Psoas muscle (tissue), 8 donors: ENCODE data around the gene TTC9C. TPM values are rescaled to one million over a fixed set of nuclear protein-coding genes. Genes with fewer than 3 reads are reported as not detected.
A peak's percentile ranks its signal among the peaks of the same experiment; 100 is the strongest.
"Not testable (repeated sequence)": the region's sequence is repeated elsewhere in the genome, so short reads cannot be mapped to it uniquely, and the experiment has no call there.

Experiments used
- ATAC-seq, 4 donors: fragments of 200-7000 bp; cut with Tn5 transposase; one replicate each; pipeline ENCODE4 v1.9.1; 2020; ENCODE audit warnings: moderate library complexity in 3 of 4, mild to moderate bottlenecking in 2 of 4
- DNase-seq, 2 donors: peaks; one replicate each; pipeline ENCODE4 v3.0.0-alpha.2; 2020
- H3K27ac ChIP-seq: fragments of 200-600 bp; one replicate; pipeline ENCODE4 v1.8.0; 2022
- H3K27me3 ChIP-seq, 3 donors: fragments of 200-600 bp in 1 of 3; one replicate each; pipeline versions ENCODE4 v1.6.1 to v1.8.0; 2013 to 2022; ENCODE audit warnings: low read length in 2 of 3, mild to moderate bottlenecking in 2 of 3, moderate library complexity in 1 of 3; ENCODE audit not compliant: insufficient read depth in 3 of 3
- H3K36me3 ChIP-seq, 2 donors: fragments of 200-600 bp in 1 of 2; one replicate each; pipeline versions ENCODE4 v1.6.1 to v1.8.0; 2013 to 2022; ENCODE audit warnings: low read depth in 1 of 2, mild to moderate bottlenecking in 1 of 2, moderate library complexity in 1 of 2; ENCODE audit not compliant: insufficient read depth in 1 of 2
- H3K4me1 ChIP-seq: fragments of 200-600 bp; one replicate; pipeline ENCODE4 v1.8.0; 2022
- H3K4me3 ChIP-seq: fragments of 200-600 bp; one replicate; pipeline ENCODE4 v1.8.0; 2022; ENCODE audit warnings: mild to moderate bottlenecking
- H3K9me3 ChIP-seq: fragments of 200-600 bp; one replicate; pipeline ENCODE4 v1.8.0; 2022
- WGBS, 3 donors: extraction: QIAGEN DNeasy Blood & Tissue Kit; methylation state at CpG; one replicate each; pipeline versions ENCODE4 v1.1.6 to v1.1.7; 2013; 5-methylcytosine and 5-hydroxymethylcytosine counted together
- intact Hi-C, 2 donors: fragments of 100-400 bp; cut with DNase I; formaldehyde crosslinking; loops; one replicate each; pipeline versions ENCODE4 v1.11.0 to v1.14.2; 2022
- polyA plus RNA-seq, 3 donors: library from polyadenylated mRNA; stranded (reverse); fragments of 200-250 nt; gene quantifications; one replicate each; pipeline ENCODE4 v1.2.3, GENCODE V29; 2013
- total RNA-seq, 4 donors: library from RNA; stranded (reverse); fragmentation: NEBNext Ultra II Directional in 2 of 4; extraction: Animal tissue kit (Norgen Biotek cat#: 25700) in 2 of 4; gene quantifications; one replicate each; pipeline versions ENCODE4 v1.2.1 to v1.2.4, GENCODE V29; 2021 to 2023
- TF ChIP-seq, protein P1 (sequence below): fragments of 200-600 bp; IDR thresholded peaks from one replicate; pipeline ENCODE4 v1.8.0; 2022; ENCODE audit warnings: antibody characterized with exemption
- donor health status: healthy with polysubstance abuse.
- donor health status: DM: no; HTN: no; CAD: no; lungs with moderate emphysema.
- donor health status: Bipolar disorder and iron deficiency.
- donor health status: healthy.
- donor health status: DM: yes; HTN: yes; CAD: no.
- donor health status: DM: no; HTN: no; CAD: no.
- donor health status: DM: no; HTN: no; CAD: no.
- donor health status: DM: yes; HTN: yes; CAD: no.

Gene TTC9C
- total and polyA plus RNA-seq, 7 donors, result 14.8 to 30.4 (median 19.6) TPM

GRCh38 chr11:62752994-62753735 lies 24.9 kb downstream of the TTC9C start:
- DNase-seq (no peak), ATAC-seq (peak in 2 of 4 donors; percentile 0 to 3)
- Histone ChIP-seq H3K27ac (peak overlapping the region; percentile 92), H3K36me3 (peaks cover 5 to 21% of the 10 kb centered on the region in 2 donors), H3K4me1 (peaks cover 12% of the 10 kb centered on the region), H3K9me3 (no peaks in the 10 kb centered on the region), H3K4me3 (peak overlapping the region; percentile 81), H3K27me3 (no peaks in the 10 kb centered on the region)
- whole genome bisulfite sequencing, 3 donors, result 79 to 88% (median 82%) methylated on average over 15 of the region's 15 CpGs
- intact Hi-C loops, result no loop called here
- TF ChIP-seq, protein P1, sequence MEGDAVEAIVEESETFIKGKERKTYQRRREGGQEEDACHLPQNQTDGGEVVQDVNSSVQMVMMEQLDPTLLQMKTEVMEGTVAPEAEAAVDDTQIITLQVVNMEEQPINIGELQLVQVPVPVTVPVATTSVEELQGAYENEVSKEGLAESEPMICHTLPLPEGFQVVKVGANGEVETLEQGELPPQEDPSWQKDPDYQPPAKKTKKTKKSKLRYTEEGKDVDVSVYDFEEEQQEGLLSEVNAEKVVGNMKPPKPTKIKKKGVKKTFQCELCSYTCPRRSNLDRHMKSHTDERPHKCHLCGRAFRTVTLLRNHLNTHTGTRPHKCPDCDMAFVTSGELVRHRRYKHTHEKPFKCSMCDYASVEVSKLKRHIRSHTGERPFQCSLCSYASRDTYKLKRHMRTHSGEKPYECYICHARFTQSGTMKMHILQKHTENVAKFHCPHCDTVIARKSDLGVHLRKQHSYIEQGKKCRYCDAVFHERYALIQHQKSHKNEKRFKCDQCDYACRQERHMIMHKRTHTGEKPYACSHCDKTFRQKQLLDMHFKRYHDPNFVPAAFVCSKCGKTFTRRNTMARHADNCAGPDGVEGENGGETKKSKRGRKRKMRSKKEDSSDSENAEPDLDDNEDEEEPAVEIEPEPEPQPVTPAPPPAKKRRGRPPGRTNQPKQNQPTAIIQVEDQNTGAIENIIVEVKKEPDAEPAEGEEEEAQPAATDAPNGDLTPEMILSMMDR, result no peak

DNA sequence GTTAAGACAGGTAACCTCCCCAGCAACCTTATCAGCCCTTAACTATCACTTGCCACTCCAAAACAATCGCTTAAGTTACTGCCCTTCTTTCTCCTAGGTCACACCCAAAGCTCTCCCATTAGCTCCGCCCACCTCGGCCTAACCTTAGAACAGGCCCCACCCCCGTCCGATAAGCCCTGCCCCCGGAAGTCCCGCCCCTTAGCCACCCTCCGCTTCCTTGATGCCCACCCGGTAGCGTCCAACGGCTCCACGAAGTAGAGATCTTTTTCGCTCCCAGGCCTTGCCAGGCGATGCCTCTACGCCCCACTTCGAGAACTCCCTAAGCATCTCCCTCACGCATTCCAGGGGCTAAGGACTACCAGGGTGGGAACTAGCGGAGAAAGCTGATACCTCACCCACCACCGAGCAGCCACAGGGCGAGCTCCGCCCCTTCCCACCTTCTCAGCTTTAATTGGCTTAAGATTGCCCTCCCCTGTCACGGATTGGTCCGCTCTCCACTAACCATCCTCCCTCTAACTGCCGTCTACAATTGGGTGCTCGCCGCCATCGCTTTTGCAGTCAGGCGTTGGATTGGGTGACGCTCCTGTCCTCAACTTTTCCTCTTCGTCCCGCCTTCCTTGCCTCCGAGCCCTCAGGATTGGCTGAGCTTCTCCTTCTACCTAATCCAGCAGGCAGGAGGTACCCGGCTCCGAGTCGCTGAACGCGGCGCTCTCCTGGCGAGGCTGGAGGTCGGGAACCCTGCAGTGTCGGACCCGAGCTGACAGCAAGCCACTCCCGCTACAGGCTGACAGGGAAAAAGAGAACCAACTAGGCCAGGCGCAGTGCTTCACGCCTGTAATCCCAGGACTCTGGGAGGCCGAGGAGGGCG lies 25.7 kb downstream of the TTC9C start, which contains the start of gene ZBTB3:
ZBTB3 (minus strand) TSS at position 425 of the 868 bp plus-strand sequence. CDS start 496 bp downstream, outside the sequence.
- DNase-seq, result peak; percentile 96 to 98
- WGBS, 3 donors, result 0 to 1% (median 0%) methylated on average over 46 to 47 of the region's 47 CpGs

DNA sequence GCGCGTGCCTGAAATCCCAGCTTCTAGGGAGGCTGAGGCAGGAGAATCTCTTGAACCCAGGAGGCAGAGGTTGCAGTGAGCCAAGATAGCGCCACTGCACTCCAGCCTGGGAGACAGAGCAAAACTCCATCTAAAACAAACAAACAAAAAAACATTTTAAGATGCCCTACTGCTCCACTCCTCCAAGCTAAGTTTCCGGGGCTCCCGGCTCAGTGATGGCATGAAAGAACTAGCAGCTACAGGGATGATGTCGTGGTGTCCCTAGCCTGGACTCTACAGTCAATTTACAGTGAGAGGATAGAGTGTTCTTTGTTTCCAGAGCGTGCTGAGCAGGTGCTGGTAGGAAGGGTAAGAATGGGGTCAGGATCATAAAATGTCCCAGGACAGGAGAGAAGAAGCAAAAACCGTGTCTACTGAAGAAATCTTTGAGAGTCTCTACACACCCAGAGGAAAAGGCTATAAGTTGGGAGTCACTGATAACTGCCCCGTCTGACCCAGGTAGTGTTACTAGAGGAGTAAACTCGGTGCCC lies 26.9 kb downstream of the TTC9C start:
- TF ChIP-seq, protein P1, result no peak
- Histone ChIP-seq H3K4me3 (no peak overlapping the region), H3K27ac (no peak overlapping the region), H3K9me3 (no peaks in the 10 kb centered on the region), H3K4me1 (peaks cover 12% of the 10 kb centered on the region), H3K27me3 (no peaks in the 10 kb centered on the region), H3K36me3 (peaks cover 3 to 17% of the 10 kb centered on the region in 2 donors)
- 70 to 74% (median 73%) methylated on average over 10 of the region's 10 CpGs for WGBS, 3 donors
- ATAC-seq (no peak), DNase-seq (no peak)
- intact Hi-C loops, result no loop called here

More for the DNA sequence above, 25.7 kb downstream of the TTC9C start, which contains the start of gene ZBTB3:
- Histone ChIP-seq H3K36me3 (peaks cover 5 to 18% of the 10 kb centered on the region in 2 donors), H3K4me1 (peaks cover 12% of the 10 kb centered on the region), H3K27ac (peak within 1 kb of the TSS; percentile 92), H3K4me3 (peak within 1 kb of the TSS; percentile 81), H3K27me3 (no peaks in the 10 kb centered on the region), H3K9me3 (no peaks in the 10 kb centered on the region)
- peak; percentile 97 to 99 (median 98) for ATAC-seq
- intact Hi-C loops, result no loop called here
- TF ChIP-seq, protein P1, result no peak

DNA sequence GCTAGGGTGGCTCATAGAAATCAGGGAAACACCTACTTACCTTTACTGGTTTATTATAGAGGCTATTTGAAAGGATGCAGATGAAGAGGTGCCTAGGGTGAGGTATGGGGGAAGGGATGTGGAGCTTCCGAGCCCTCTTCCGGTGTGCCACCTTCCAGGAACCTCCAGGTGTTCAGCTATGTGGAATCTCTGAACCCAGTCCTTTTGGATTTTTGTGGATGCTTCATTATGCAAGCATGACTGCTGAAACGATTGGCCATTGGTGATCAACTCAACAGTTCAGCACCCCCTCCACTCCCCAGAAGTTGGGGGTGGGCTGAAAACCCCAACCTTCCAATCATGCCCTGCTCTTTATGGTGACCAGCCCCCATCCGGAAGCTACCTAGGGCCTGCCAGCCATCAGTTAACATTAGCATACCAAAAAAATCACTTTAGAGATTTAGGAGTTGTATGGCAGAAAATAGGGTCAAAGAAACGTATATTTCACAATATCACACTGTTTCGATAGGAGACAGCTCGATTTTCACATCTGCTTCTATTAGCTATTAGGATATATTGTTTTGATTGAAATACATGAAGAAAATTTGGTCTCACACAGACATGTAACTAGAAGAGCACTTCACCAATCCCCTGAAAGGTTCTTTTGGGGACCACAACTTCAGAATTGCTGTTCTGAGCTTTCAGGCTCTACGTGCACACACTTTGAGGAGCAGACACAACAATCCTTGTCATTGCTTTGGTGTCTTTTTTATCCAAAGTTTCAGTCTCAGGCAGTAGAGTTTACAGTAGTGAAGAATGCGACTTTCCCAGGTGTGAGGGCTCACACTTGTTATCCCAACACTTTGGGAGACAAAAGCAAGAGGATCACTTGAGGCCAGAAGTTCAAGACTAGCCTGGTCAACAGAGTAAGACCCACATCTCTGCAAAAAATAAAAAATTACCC lies 29.8 kb downstream of the TTC9C start:
- peaks cover 0 to 6% of the 10 kb centered on the region in 2 donors for H3K36me3 ChIP-seq
- no peaks in the 10 kb centered on the region for H3K9me3 ChIP-seq
- no peaks in the 10 kb centered on the region for H3K27me3 ChIP-seq
- TF ChIP-seq, protein P1, result no peak
- H3K4me1 ChIP-seq, result peaks cover 16% of the 10 kb centered on the region
- no peak overlapping the region for H3K27ac ChIP-seq
- 52 to 55% (median 53%) methylated on average over 9 of the region's 9 CpGs for WGBS, 3 donors
- no peak overlapping the region for H3K4me3 ChIP-seq
- intact Hi-C loops, result no loop called here
- ATAC-seq (no peak), DNase-seq (no peak)

DNA sequence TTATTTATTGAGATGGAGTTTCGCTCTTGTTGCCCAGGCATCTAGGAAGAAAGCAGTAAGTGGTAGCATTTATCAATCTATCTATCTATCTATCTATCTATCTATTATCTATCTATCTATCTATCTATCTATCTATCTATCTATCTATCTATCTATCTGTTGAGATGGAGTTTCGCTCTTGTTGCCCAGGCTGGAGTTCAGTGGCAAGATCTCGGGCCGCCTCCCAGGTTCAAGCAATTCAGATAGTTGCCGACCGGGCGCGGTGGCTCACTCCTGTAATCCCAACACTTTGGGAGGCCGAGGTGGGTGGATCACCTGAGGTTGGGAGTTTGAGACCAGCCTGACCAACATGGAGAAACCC lies 32.6 kb downstream of the TTC9C start:
- 32 to 40% (median 36%) methylated on average over 9 of the region's 9 CpGs for WGBS, 3 donors

More for the DNA sequence above, 32.6 kb downstream of the TTC9C start:
- Histone ChIP-seq H3K27ac (peak overlapping the region; percentile 87), H3K36me3 (peaks cover 4 to 30% of the 10 kb centered on the region in 2 donors), H3K4me3 (peak overlapping the region; percentile 96), H3K4me1 (peaks cover 11% of the 10 kb centered on the region)
- not testable (repeated sequence) for H3K9me3 ChIP-seq, DNase-seq, H3K27me3 ChIP-seq
- intact Hi-C loops, result loop anchor here in 1 of 2 donors (5.0 kb wide), 1 partner anchor 34 kb away; the partner anchor contains the start of genes HNRNPUL2 and TTC9C
- peak in 1 of 4 donors; percentile 9 for ATAC-seq
